Spleen (tissue), 7 donors: ENCODE measurements around the gene COTL1.

Experiments used
- CTCF ChIP-seq, 11 experiments: fragments of 200-600 bp in 7 of 11; fragments of 450-650 bp in 4 of 11; sonication (generic) in 4 of 11; IDR thresholded peaks in 8 of 11; conservative IDR thresholded peaks in 3 of 11; 1 replicate in 7 of 11; 2 replicates in 4 of 11; pipeline versions ENCODE4 v1.4.0 to v1.8.0; 2016 to 2021; ENCODE audit warnings: antibody characterized with exemption in 11 of 11, inconsistent platforms in 4 of 11, mild to moderate bottlenecking in 1 of 11
- POLR2A ChIP-seq, 3 donors: fragments of 450-650 bp; IDR thresholded peaks; one replicate each; pipeline ENCODE4 v1.5.1; 2017; ENCODE audit warnings: antibody characterized with exemption in 3 of 3, mild to moderate bottlenecking in 1 of 3
- donor health status: DM: no; HTN: no; CAD: no; lungs with moderate emphysema.
- donor health status: DM: no; HTN: no; CAD: no.
- donor health status: DM: no; HTN: no; CAD: no.

DNA sequence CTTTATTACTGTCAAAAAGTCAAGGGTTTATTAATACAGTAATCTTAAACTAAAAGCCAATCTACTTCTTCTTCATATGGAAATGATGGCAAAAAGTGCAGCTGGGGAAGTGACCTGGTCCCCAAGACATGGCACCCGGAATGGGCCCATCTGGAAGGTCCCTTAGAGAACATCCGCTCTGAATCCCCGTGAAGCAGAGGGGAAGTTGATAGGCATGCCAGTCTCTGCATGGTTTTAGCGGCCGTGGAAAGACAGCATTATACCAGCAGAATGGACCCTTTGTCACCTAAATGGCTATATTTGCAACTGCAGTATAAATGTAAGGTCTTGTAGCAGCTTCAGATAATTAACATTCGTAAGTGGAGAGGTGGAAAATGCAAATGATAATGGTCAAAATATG lies 32.4 kb downstream of the COTL1 start:
- TF ChIP-seq CTCF (IDR thresholded peaks at IDR 0.05 in 8 of 11, conservative IDR thresholded peaks at IDR 0.05 in 3 of 11) (no peak), POLR2A (IDR thresholded peaks at IDR 0.05) (no peak)
